ENCODE measurements around the gene PRR19.

The PRR19 gene

GRCh38 chr19:42353341-42354015 lies 51.5 kb downstream of the PRR19 start:
- DNase-seq: no peak

DNA sequence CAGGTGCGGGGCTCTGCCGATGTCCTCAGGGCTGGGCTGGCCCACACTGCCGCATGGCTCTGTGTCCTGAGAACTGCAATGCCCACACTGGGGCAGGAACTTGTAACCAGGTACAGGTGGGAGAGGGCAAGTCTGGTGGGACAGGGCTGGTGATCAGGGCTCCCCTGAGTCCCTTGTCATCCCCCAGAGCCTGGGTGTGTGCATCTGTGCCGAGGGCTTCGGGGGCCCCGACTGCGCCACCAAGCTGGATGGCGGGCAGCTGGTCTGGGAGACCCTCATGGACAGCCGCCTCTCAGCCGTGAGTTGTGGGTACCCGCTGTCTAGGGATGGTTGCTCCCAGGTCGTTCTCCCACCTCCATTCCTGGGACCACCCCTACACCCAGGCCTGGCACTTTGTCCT lies 54.0 kb downstream of the PRR19 start:
- no peak for DNase-seq

GRCh38 chr19:42356686-42357085 lies 54.8 kb downstream of the PRR19 start:
- no peak for DNase-seq

- no peak for DNase-seq
These were observed 55.4 kb downstream of the PRR19 start for GRCh38 chr19:42357290-42357689.

Measured in stimulated activated naive CD4-positive, alpha-beta T cell treated with Interleukin-2 at 50 U/mL for 16 hours (primary cell).